NOMO-1 treated with DMSO at 0.1 percent for 48 hours (cell line): ENCODE results near the gene INPP5A.

Experiments used
- DNase-seq: peaks from one replicate; lab custom pipeline; 2025; ENCODE audit not compliant: unreplicated experiment; lab: John Stamatoyannopoulos, UW

Gene INPP5A

DNA sequence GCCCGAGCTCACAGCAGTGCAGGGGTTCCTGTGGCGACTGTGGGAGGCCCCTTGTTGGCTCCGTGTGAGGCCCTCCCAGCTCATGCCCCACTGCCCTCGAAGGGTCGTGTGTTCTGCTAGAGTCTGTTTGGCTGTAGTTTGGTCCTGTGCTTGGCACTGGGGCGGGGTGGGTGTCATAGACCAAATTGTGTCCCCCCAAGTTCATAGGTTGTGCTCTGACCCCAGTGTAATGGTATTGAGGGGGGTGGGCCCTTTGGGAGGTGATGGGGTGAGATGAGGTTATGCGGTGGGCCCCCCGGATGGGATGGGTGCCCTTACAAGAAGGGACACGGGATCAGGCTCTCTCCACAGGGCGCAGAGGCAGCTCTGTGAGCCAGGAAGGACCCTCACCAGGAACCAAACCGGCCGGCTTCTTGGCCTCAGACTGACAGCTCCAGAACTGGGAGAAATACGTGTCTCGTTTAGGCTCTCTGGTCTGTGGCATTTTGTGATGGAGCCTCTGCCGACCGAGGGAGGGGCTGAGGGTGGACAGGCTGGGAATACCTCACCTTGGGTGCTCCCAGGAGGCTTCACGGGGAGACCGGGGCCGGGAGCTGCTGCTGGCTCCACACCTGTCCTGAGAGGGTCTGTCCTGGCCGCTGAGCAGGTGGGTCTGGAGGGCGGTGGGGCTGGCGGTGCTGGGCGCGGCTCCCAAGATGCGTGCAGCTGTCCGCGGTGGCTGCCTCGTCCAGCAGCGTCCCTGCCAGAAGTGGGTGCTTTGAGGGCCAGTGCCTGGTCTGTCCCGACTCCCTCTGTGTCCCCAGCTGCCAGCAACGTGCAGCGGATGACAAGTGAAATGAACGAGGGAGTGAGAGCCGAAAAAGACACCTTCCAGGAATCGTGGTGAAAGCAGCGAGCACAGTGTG lies 89.4 kb downstream of the INPP5A start:
- no peak for DNase-seq

DNA sequence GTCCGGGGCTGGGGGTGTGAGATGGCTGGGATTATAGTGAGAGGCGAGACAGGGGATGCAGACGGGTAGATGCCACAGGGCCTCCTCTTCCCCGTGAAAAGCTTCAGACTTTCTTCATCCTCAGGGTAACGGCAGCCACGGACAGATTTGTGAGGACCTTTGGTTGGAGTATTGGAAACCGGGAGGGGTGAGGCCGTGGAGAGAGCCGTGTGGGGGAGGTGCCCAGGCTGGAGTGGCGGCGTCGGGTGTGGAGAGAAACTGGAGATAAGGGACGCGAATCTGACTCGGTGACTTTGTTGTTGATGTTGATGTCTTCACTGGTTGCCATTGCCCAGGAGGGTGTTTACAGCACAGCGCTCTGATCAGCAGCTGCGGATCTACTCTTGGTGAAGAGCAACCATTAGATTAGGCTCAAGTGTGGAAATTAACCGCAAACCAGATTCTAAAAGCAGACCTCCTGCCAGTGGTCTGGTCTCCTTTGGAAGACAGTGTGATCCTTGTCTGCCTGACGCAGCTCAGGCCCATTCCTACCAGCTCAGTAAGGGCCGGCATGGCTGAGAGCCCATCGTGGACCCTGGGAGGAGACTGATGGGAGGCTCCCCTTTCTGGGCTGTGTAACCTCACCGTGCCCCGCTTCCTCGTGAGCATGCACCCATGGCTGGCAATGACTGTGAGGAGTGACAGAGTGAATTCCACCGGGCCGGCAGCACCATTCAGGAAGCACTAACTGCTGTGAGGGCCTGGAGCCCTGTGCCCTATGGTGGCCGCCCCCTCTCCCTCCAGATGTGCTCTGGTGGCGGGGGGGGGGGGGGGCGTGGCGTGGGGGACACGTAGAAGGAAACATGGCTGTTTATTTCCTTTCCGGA lies 90.3 kb downstream of the INPP5A start:
- DNase-seq = peak; percentile 16

DNA sequence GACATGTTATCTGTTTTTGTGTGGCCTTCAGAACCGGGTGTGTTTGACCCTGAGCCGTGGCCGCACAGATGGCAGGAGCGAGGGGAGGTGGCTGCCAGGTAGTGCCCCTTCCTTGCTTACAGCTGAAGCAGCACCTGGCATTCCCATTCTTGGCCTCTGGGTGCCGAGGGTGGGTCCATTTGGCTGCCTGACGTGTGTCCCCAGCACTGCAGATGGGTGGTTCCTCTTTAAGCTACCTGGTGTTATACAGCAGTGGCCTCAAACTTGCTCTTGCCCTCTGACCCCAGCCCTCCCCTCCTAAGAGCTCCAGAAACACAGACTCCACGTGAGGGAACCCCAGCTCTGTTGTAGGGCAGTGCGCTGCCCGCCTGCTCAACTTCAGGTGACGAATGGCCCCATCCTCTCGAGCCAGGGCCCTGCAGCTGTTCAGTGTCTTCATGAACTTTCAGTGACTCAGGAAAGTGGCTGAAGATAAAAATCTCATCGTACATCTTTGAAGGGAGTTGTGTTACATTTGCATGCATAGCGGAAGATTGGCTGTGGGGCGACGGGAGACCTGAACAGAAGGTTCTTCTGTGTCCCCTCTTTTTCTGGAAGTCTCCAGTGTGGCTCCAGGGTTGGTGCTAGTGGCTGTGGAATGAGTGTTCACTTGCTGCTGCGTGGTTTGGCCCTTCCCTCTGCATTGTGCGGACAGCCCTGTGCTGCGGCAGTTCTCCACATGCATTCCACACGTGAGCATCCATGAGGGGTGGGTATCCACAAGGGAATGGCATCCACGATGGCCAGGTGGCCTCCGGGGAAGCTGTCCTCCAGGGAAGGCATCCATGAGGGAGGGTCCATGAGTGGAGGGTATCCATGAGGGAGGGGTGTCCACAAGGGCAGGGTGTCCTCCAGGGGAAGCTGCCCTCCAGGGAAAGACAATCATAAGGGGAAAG lies 91.6 kb downstream of the INPP5A start:
- no peak for DNase-seq

DNA sequence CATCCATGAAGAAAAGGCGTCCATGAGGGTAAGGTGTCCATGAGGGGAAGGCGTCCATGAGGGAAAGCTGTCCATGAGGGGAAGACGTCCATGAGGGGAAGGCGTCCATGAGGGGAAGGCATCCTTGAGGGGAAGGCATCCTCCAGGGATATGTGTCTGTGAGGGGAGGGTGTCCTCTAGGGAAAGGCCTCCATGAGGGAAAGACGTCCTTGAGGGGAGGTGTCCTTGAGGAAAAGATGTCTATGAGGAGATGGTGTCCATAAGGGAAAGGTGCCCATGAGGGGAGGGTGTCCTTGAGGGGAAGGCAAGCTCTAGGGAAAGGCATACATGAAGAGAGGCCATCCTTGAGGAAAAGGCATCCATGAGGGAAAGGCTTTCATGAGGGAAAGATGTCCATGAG lies 92.6 kb downstream of the INPP5A start:
- DNase-seq = no peak

DNA sequence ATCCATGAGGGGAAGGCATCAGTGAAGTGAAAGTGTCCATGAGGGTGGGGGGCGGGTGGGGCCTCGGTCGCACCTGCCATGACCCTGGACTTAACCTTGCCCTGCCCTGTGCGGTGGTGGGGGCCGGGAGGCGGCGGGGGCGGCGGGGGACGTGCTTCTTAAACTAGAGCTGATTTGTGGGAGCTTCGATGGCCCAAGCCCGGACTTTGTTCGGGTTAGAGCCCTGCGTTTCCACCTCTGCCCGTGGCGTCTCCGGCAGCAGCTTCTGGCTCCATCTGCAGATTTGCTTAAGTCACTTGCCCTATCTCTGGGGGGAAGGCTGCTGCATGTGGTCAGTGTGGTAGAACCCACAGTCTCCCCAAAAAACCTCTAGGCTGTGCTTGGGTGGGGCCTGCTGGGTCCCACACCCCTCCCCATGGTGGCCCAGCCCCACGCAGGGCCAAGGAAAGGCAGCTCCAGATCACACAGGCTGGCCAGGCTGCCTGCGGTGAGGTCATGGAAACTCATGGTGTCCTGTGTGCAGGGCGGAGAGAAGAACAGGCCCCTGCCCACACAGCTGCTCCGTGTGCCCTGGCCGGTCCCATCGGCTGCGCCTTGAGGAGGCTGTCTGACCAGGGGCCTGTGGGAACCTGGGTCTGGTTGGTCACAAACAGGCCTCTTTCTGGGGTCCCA lies 93.2 kb downstream of the INPP5A start:
- no peak for DNase-seq

DNA sequence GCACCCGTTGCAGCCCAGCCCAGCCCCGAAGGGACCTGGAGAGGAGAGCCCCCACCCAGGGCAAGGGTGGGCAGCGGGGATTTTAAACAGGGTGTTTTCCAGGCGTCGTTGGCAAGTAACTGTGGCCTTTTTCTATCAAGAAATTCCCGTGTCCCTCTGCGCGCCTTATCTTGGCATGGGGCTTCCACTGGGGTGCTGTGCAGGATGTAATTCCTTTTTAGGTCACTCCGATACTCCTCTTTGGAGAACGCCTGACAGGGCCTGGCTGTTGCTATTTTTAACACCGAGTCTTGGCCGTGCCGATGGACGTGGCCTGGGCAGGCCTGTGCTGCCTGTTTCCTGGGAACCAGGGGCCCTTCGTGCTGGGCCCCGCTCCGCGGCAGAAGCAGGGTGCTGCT lies 93.8 kb downstream of the INPP5A start:
- no peak for DNase-seq

DNA sequence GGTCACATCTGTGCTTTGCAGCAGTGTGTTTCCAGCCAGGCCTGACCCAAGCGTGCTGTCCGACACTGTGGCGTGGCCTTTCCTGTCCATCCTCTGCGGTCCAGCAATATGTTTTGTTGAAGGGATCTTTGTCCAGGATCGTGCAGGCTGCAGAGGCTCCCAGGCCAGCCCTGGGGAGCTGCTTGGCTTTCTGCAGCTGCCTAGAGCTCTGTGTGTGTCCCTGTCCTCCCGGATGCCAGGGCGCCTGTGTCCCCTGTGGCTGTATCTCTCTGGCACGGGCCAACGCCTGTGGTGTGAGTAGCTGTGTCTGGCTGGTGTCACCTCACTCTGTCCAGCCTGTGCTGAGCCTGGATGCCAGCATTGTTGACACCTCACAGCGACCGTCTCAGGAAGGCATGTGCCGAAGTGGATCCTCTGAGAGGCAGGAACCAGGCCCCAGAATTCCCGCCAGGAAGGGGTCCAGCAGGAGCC lies 94.5 kb downstream of the INPP5A start:
- no peak for DNase-seq

DNA sequence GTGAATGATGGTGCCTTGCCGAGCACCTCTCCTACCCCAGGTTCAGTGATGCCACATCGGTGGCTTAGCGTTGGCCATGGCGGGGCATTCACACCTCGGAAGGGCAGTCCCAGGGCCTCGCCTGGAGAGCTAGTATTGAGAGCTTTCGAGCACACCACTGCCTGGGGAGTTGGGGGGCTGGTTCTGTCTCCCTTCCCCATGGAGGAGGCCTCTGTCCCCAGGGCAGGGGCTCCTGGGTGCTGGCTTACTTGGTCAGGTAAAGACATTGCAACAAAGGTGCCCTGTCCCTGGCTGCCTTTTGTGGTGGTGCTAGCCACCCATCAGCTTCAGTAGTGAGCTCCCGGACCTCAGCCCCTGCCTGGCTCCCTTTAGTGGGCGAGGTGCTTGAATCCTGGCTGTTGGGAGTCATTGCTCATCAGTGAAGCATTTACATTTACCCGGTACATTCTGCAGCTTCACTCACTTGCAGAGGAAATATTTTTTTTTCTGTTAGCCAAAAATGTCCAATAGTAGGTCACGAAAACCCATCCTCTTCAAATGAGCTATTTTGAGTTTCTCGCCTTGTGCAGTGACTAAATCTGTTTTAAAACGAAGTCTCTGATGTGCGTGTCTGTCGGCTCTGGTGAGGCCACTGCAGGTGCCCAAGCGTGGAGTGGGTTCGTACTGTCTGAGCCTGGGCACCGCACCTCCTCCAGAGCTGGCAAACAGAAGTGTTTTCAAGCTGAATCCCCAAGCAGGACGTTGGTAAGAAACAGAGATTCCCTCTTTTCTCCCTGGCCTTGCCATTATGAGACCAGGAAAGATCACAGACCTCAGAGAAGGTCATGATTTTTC lies 95.5 kb downstream of the INPP5A start:
- DNase-seq = no peak

DNA sequence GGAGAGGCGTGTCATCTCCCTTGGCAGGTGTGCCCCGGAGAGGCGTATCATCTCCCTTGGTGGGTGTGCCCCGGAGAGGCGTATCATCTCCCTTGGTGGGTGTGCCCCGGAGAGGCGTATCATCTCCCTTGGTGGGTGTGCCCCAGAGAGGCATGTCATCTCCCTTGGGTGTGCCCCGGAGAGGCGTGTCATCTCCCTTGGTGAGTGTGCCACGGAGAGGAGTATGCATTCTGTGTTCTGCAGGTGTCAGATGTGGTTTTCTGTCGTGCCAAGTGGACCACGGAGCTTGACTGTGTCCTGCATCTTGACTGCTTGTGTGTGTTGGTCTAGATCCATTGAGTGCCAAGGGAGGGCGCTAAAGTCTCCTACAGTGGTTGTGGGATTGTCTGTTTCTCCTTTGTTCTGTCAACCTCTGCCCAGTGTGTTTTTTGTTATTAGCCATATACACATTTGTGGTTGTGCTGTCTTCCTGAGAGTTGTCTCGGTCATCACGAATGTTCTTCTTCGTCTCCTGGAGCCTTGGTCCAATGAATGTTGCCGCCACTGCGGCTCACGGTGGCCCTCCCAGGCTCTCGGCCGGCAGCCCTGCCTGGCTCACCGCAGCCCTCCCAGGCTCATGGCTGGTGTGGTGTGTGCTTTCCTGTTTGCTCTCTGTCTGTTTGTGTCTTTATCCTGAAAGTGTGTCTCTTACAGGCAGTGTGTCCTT lies 96.8 kb downstream of the INPP5A start:
- no peak for DNase-seq

DNA sequence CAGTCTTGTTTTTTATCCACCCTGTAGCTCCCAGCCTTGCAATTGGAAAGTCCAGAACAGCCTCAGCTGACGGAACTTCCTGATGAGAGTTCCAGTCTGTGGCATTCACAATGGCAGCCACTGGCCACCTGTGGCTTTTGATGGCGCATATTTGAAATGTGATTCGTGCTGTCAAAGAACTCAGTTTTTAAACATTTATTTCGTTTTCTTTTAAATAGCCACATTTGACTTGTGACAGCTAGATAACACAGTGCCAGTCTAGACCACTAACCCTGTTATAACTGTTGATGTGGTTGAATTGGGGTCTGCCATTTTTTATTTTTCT lies 97.3 kb downstream of the INPP5A start:
- DNase-seq = no peak

DNA sequence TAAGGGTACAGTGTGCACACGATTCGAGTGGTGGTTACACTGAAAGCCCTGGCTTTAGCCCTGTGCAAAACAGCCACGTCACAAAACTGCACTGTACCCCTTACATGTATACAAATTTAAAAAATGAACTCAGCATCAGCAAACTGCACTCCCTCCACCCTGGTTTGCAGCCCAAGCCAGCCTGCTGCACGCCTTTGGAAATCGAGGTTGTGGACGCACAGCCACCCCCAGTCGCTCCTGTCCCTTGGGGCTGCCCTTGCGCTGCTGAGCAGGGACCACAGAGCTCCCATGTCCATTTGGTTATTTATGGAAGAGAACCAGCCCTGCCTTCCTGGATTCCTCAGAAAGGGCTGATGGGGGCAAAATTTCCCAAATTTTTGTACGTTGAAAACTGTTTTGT lies 98.8 kb downstream of the INPP5A start:
- DNase-seq = no peak

DNA sequence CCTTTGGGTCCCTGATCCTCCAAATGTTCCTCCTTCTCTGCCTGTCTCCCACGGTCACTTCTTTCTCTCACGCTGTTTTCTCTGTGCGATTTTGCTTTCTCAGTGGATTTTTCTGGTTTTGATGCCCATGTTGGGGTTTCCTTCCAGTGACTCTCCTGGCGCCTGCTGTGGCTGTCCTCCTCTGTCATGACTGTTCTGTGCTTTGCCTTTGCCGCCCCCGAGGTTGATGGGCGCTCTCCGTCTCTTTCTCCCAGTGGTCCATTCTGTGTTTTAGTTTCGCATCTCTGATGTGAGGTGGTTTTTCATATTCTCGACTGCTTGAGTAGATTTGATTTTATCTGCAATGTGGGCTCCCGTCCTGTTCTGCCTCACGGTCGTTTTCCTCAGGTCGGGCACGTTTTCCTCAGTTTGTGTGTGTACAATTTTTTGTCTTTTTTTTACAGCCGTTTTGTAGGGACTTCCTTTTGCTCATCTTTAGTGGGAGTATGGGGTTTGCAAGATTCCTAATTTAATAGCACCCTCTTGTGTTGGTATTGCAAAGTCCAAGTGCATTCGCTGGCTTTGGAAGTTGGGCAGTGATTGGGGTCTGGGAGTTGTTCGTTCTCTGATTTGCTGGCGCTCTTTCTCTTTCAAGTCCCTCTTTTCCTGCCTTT lies 100.0 kb downstream of the INPP5A start:
- peak; percentile 57 for DNase-seq

DNA sequence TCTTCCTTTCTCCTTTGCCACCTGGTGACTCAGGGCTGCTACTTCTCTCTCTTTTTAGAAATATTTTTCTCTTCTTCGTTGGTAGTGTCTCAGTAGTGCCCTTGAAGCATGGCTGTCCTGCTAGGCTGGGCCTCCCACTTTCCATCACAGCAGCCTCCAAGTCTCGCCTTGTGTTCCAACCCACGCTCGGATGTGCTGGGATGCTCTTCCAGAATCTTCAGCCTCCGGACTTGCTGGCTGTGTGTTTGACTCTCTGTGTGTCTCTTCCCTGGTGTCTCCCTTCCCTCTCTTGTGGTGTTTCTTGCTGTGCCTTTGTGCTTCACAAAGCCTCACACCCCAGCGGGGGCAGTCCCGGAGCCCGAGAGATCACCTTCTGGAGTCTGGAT lies 100.5 kb downstream of the INPP5A start:
- no peak for DNase-seq

DNA sequence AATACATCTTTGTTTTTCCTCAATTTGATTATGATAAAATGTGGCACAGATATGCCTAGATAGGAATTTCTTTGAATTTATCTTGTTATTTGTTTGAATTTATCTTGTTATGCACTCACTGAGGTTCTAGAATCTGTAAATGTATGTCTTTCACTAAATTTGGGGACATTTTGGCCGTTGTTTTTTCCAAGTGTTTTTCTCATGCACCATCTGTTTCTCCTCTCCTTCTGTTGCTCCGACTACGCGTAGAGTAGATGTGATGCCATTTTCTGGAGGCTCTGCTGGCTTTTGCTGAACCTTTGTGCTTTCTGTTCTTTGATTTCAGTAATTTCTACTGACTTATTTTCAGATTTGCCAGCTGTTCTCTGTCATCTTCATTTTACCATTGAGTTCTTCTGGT lies 101.9 kb downstream of the INPP5A start:
- no peak for DNase-seq

DNA sequence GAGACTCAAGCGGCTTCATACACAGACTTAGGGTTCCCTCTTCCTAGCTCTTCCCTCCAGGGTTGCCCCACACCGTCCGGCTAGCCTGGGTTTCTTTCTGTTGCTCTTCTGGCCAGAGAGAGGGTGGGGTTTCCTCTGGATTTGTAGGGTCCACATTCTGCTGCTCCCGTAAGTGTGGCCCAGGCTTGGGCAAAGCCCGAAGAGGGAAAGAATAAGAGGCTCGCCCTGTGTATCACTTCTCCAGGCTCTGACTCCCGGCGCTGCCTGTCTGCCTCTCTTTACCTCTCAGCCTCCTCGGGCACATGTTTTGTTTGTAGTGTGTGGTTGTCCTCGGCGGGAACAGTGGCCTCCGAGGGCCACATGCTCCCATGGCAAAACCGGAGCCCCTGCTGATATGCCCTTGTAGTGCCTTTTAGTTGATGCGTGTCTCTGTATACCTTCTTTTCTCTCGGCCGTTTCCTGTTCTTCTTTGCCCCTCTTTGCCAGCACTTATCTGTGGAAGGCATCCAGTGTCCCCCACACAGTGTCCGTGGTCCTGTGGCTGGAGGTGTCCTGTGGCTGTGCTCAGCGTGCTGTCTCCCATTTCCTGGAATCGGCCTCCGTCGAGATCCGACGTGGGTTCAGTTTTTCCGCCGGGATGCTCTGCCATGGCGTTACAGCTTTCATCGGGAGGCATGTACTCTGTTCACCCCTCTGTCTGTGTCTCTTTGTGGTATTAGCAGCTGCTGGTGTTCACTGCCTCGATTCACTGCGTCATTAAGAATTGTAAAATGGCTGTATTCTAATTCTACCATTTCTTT lies 102.9 kb downstream of the INPP5A start:
- no peak for DNase-seq

DNA sequence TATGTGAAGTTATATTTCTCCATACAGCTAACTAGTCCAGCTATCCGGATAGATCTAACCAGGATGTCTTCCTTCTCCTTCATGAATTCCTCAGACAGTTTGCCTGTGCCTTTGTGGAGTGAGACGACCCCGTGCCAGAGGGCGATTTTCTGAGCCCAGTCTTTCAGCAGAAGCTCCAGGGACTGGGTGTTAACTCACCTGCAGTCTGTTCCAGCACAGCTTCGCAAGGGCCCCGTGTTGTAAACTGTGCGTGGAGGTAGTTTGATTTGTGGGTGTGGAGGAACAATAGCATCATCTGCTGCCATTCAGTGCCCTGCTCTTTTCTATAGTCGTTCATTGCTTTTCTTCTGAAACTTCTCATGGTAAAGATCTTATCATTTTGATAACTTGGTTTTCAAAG lies 103.8 kb downstream of the INPP5A start:
- no peak for DNase-seq

DNA sequence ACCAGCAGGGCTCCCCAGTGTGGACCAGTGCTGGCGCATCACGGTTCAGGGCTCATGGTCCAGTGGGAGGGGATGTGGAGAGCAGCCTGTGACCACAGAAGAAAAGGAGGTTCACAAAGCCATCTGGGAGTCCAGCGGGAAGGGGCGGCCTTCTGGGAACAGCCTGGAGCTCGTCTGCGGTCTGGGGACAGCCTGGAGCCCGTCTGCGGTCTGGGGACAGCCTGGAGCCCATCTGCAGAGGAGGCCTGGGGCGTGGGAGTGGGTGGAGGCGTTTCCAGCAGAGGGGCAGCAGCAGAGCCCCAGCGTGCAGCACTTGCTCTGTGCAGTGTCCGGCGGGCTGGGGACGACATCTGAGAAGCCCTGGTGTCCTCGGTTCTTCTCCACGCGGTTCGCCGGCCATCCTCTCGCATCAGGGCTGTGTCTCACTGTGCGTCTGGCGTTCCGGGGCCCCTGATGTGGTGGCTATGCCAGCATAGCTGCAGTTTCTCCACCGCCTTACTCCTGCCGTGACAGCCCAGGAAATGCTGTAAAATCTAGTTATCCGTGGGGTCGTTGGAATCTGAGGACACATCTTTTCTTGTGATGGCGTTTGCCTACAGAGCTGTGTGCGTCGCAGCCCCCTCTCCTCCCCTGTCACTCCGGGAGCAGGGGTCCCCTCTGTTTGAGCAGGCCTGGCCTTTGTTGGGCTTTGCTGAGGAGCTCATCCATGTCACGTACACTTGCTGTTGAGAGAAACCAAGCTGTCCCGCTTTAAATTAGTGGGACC lies 104.6 kb downstream of the INPP5A start:
- no peak for DNase-seq
